Measurements from ENCODE around the gene LEFTY1.

LEFTY1 gene

DNA sequence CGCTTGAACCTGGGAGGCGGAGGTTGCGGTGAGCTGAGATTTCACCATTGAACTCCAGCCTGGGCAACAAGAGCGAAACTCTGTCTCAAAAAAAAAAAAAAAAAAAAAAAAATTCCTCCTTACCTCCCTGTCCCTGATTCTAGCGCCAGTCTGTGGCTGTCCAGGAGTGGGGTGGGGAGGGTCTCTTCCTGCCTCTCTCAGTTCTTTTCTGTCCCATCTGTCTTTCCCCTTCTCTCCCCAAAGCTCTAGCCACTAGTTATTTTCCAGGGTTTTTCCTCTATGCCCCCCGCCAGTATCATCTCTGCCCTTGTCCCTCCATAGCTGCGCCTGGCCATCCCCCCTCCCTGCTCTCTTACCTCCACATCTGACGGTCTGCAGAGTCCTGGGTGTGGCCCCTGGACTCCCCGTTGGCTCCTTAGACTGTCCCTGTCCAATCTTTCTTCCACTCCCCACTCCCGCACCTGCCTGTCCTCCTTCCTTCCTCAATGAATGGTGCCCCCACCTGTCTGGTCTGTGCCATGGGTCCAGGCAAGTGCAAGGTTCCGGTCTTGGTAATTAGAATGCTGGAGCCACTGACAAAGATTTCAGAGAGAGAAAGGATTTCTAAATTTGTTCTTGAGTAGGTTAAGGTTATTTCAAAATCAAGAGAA, 5.2 kb downstream of the LEFTY1 start:
- TF ChIP-seq, protein P1, sequence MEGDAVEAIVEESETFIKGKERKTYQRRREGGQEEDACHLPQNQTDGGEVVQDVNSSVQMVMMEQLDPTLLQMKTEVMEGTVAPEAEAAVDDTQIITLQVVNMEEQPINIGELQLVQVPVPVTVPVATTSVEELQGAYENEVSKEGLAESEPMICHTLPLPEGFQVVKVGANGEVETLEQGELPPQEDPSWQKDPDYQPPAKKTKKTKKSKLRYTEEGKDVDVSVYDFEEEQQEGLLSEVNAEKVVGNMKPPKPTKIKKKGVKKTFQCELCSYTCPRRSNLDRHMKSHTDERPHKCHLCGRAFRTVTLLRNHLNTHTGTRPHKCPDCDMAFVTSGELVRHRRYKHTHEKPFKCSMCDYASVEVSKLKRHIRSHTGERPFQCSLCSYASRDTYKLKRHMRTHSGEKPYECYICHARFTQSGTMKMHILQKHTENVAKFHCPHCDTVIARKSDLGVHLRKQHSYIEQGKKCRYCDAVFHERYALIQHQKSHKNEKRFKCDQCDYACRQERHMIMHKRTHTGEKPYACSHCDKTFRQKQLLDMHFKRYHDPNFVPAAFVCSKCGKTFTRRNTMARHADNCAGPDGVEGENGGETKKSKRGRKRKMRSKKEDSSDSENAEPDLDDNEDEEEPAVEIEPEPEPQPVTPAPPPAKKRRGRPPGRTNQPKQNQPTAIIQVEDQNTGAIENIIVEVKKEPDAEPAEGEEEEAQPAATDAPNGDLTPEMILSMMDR (IDR thresholded peaks at IDR 0.05; ENCODE audit: insufficient read depth, low read length, missing control alignments): no peak

DNA sequence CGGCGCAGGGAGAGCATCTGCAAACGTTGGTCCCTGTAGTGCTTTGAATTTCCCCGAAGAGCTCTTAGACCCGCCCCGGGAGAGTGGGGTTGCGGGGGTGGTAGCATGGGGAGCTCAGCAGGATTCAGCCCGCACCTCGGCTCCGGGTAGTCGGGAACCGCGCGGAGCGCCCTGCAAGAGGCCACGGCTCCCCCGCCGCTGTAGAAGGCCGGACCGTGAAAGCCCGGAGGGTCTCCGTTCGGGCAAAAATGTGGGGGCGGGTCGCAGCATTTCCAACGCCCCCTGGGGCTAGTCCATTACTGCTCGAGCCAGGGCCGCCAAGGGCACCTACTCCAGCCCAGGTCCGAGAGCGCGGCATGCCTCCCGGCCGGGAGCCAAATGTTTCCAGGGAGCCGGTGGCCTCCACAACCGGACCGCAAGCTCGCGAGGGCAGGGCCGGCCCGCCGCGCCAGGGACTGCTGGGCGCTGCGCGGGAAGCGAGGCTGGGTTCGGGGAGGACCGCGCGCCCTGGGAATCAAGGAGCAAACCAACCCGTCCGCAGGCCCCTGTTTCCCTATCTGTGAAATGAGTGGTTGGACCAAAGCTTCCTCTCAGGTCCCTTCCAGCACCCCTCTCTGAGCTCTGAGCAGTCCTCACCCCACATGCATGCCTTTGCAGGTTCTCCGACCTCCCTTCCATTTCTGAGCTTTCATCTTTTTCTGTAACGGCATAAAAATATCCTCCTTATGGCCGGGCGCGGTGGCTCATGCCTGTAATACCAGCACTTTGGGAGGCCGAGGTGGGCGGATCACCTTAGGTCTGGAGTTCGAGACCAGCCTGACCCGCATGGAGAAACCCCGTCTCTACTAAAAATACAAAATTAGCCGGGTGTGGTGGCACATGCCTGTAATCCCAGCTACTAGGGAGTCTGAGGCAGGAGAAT, 6.0 kb downstream of the LEFTY1 start:
- POLR2A ChIA-PET: interaction anchor here (0.8 to 1.4 kb wide), 6 partner anchors 11 to 422 kb away, joined by 3 to 4 read pairs (median 4); partner anchors contain the start of genes ENAH and PYCR2
- no peak for DNase-seq (ENCODE audit: low read depth, low spot score)
- H3K4me3 ChIP-seq (ENCODE audit: low read depth, low read length): peak overlapping the region; percentile 90
- TF ChIP-seq, protein P1 (IDR thresholded peaks at IDR 0.05; ENCODE audit: insufficient read depth, low read length, missing control alignments): no peak
- CTCF ChIA-PET: interaction anchor here (0.6 to 3.5 kb wide), 29 partner anchors 9 to 411 kb away, joined by 3 to 26 read pairs (median 4); partner anchors contain the start of gene SRP9

More for the DNA sequence above, 5.2 kb downstream of the LEFTY1 start:
- no peak for DNase-seq (ENCODE audit: low read depth, low spot score)
- ChIA-PET CTCF (interaction anchor here (0.6 to 3.5 kb wide), 15 partner anchors 10 to 409 kb away, joined by 3 to 26 read pairs (median 4); no protein-coding TSS in a partner anchor), POLR2A (interaction anchor here (1.0 to 1.4 kb wide), 2 partner anchors 40 to 231 kb away, joined by 4 read pairs; partner anchors contain the start of genes ENAH and PYCR2)
- no peak overlapping the region for H3K4me3 ChIP-seq (ENCODE audit: low read depth, low read length)

DNA sequence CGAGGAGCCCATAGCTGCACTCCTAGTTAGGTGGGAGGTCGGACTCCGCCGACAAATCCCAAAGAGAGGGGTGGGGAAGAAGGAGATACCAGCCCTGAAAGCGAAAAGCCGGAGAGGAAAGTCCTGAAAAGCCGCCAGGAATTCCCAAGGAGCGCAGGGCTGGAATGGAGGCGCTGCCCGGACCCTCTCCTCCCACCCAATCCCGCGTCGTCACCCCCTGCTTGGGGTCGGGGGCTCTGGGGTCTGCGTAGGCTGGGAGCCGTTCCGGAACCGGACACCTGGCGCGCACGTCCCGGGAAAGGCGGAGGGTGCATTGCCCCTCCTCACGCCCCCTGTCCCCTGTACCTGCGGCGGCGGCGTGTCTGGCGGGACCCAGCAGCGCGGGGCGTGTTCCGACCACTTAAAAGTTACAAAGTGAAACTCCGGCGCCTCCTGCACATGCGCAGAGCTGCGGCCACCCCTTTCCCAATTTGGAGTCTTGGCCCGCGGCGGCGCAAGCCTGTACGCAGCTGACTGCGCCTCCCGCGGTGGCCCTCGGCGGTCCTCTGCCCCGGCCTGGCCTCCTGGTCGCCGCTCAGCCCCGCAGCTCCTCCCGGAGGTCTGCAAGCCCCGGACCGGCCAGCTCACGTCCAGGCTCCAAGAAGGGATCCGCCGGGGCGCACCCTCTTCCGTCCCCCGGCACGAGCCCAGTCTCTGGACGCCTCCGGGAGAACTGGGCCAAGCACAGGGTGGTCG, 6.8 kb downstream of the LEFTY1 start, which contains the start of gene TMEM63A:
TMEM63A (minus strand) TSS at position 422 of the 735 bp plus-strand sequence. CDS start 4,800 bp downstream, outside the sequence.
- CTCF ChIA-PET: interaction anchor here (0.6 to 3.5 kb wide), 29 partner anchors 9 to 410 kb away, joined by 3 to 26 read pairs (median 4); partner anchors contain the start of gene SRP9
- peak within 1 kb of the TSS; percentile 90 for H3K4me3 ChIP-seq (ENCODE audit: low read depth, low read length)
- no peak for DNase-seq (ENCODE audit: low read depth, low spot score)
- POLR2A ChIA-PET: interaction anchor here (0.6 to 1.3 kb wide), 7 partner anchors 10 to 455 kb away, joined by 3 to 4 read pairs (median 4); partner anchors contain the start of genes ENAH and PYCR2
- TF ChIP-seq, protein P1 (IDR thresholded peaks at IDR 0.05; ENCODE audit: insufficient read depth, low read length, missing control alignments): peak; percentile 55

DNA sequence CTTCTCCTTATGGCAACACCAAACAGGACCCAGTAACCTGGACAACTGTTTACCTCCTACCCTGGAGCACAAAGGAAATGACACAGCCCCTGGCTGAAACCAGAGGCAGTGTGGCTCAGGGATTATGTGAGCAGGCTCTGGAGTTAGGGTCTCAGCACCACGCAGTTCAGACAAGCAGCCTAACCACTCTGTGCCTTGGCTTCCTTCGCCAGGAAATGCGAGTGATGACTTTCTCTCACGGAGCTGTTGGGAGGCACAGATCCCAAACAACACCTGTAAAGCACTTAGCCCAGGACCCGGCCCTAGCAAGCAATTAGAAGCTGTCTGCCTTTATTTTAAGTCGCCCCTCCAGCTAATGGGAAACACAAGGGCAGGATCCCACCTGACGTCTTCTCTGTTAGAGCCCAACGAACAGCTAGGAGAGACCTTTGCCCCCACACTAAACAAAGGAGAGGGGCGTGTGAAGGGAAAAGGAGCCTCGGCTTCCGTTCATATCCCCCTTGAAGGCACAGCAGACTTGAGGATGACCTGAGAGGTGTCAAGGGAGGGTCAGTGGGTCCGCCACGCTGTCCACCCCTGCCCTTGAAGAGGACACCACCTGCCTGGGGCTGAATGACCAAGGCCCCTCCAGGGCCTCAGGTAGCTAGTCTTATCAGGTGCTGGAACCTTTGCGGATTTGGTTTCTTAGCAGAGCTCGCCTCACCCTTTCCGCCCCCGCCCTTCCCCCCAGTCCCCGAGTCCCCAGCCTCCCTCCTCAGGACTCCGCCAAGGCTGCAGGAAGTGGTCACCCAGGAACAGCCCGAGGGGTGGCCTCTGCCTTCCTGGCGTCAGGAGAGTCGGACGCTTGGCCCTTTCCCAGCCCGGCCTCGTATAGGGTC, 7.6 kb downstream of the LEFTY1 start:
- CTCF ChIA-PET: interaction anchor here (0.6 to 3.5 kb wide), 13 partner anchors 11 to 410 kb away, joined by 3 to 26 read pairs (median 6); partner anchors contain the start of gene SRP9
- no peak for DNase-seq (ENCODE audit: low read depth, low spot score)
- POLR2A ChIA-PET: interaction anchor here (0.8 kb wide), 1 partner anchor 42 kb away, joined by 4 read pairs; the partner anchor contains the start of gene PYCR2
- H3K4me3 ChIP-seq (ENCODE audit: low read depth, low read length): peak overlapping the region; percentile 90
- TF ChIP-seq, protein P1 (IDR thresholded peaks at IDR 0.05; ENCODE audit: insufficient read depth, low read length, missing control alignments): no peak

DNA sequence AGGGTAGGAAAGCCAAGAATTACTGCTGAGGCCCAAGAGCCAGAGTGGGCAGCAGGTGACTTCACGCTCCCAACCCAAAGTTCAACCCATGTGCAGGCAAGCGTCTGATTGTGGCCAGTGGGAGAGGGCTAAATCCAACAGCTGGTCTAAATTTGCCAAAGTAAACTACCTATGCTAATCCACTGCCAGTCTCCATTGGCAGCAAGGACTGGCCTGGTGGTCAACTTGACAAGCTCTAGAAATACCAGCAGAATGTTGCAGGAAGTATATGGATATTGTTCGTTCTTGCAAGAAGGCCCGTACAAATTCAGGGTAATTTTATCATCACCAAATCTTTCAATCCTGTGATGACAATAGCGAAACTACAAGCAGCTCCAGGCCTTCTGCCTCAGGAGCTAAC, 8.3 kb downstream of the LEFTY1 start:
- POLR2A ChIA-PET: no interaction called here
- no peak for DNase-seq (ENCODE audit: low read depth, low spot score)

More for the DNA sequence above, 8.3 kb downstream of the LEFTY1 start:
- TF ChIP-seq, protein P1 (IDR thresholded peaks at IDR 0.05; ENCODE audit: insufficient read depth, low read length, missing control alignments): no peak
- CTCF ChIA-PET: interaction anchor here (1.1 to 3.5 kb wide), 7 partner anchors 10 to 406 kb away, joined by 4 to 26 read pairs (median 10); partner anchors contain the start of gene SRP9
- H3K4me3 ChIP-seq (ENCODE audit: low read depth, low read length): peak overlapping the region; percentile 90

Measured in AG04449 (cell line).